Fibroblast of peridontal ligament (primary cell): ENCODE measurements around the gene COPZ2.
A peak's percentile ranks its signal among the peaks of the same experiment; 100 is the strongest.

Experiments used
- DNase-seq: peaks from one replicate; pipeline ENCODE4 v3.0.0-alpha.2; 2010; ENCODE audit errors: extremely low read depth

COPZ2 gene

DNA sequence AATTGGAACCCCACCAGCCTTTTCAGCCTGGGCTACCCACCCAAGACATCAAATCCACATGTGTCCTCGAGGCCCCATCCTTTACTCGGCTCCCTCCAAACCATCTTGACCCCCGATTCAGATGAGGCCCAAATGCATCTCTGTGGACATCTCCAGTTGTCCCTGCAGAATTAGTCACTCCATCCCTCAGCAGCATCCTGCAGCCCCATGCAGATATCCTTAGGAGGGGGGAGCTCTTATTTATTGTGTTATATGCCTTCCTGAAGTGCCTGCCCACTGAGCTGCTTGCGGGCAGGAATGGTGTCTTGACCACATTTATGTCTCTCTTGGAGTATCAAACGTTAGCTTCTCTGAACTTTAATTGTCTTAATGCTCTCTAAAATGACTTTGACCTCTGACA is 51.1 kb downstream of the COPZ2 start:
- no peak for DNase-seq

DNA sequence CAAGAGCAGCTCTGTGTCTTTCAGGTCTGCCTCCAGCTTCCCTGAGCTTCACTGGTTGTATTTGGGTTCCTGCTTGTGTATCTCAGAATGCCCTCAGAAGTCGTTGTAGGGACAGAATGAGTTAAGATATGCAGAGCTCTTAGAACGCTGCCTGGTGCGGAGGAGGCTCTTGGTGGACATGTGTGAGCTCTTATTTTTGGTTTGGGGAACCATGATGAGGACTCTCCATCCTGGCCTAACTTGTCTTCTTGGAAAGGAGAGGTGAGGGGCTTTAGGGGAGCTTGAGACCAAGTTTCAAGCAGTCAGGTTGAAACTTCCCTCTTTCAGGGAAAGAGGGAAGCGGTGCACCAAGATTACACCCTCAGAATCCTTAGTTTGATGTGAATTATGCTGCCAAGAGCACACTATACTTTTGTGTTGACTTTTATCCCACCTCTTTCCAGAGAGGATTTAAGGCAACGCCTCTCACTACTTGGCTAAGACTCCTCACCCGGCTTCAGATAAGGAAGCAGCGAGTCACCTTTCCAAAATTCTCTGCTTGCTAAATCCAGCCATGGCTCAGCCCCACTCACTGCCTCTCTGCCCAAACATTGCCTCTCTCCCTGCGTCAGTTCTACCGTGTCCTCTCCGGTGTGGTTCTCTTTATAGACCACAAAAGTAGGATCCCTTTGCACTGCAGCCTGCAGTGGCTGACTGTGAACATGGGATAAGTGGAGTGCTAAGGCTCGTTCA is 53.9 kb downstream of the COPZ2 start:
- DNase-seq, result no peak

DNA sequence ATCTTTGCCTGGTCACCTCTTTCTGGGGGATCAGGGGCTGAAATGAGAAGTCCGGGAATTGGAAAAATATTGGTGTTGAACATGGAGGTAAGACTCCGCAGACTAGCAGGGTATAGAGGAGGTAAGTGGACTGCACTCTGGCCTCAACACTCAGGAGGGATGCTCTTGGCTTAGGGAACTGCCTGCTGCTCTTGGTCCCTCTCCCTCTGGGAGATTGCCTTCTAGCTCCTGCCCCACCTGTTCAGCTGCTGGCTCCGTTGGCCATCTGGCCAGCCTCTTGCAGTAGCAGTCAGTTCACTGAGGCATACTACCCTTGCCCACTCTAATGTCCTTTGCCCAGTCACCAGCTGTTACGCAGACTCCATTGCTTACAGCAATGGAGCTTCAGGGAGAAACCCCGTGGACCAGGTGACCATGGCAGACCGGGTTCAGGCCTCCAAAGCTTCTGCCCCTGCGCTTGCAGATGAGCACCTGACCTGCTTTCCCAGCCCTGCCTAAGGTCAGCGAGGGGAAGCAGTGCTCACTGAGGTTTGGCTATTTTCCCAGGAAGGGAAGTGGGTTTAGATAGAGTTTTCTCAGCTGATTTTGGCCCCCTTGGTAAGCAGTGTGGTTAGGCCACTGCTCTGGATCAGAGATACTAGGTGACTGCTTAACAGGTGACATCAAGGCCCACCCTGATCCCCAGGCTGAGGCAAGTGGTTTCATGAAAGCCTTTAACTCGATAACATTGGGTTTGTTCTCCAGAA is 54.8 kb downstream of the COPZ2 start:
- DNase-seq, result no peak

DNA sequence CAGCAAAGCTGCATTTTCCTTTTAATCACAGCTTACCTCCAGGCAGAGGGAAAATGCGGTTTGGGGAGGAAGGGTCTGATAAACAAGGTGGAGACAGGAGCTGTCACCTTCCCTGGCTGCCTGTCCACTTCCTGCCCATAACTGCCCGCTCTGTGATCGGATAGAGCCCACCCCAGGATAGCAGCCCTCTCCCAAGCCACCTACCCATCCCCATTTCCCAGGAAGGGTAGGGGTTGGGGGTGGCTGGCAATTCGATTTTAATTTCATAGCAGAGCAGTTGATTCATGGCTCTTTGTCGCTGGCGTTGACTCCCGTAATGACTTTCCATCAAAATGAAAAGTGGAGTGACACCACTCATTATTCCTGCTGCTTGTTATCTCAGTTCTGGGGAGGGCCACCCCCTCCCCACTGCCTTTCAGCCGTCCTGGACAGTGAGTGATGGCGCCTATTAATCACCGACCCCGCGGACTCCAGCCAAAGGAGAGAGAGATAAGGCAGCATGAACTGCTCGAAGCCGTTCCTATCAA is 55.4 kb downstream of the COPZ2 start:
- no peak for DNase-seq

DNA sequence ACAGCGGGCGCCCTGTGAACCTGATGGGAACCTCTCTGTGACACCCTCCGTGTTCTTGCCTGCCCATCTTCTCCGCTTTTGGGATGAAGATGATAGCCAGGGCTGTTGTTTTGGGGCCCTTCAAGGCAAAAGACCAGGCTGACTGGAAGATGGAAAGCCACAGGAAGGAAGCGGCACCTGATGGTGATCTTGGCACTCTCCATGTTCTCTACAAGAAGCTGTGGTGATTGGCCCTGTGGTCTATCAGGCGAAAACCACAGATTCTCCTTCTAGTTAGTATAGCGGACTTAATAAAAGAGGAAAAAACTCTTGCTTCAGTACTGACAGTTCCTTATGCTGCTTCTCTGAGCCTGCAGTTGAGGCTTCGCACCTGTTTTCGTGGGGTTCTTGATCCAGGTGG is 56.1 kb downstream of the COPZ2 start:
- DNase-seq, result no peak

DNA sequence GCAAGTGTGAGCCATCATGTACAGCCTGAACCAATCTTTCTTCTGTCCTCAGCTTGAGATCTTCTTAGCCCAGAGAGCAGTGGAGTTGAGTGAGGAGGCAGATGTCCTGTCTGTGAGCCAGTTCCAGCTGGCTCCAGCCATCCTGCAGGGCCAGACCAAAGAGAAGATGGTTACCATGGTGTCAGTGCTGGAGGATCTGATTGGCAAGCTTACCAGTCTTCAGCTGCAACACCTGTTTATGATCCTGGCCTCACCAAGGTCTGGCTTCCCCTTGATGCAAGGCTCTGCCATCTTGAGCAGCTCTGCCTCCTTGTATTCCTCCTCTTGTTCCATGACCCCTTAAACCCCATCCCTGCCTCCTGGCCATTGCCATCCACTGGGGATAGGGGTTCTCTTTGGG is 57.1 kb downstream of the COPZ2 start:
- DNase-seq, result no peak

DNA sequence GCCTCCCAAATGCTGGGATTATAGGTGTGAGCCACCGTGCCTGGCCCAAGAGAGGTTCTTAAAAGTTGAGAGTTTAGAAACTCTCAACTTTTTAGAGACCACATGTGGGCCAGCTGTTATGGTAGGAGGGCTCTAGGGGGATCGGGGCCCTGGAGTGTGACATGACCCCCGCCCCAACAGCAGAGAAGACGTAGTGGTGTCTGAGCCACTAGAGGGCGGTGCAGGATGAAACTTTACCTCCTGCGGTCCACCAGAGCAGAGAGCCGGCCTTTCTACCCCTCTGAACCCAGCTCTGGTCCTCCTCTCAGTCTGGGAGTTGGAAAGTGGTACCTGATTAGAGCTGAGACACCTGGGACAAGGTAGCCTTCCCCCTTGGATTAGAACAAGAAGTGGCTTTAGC is 59.3 kb downstream of the COPZ2 start:
- peak; percentile 67 for DNase-seq
